ENCODE measurements around the gene IL22RA2. TPM values are rescaled to one million over a fixed set of nuclear protein-coding genes. Genes with fewer than 3 reads are reported as not detected.
"Not testable (repeated sequence)": the region's sequence is repeated elsewhere in the genome, so short reads cannot be mapped to it uniquely, and the experiment has no call there.

Gene IL22RA2
- polyA plus RNA-seq, 1 of the 3 experiments (the other 2 are of a cell fraction): not detected

GRCh38 chr6:137208279-137208678 is 34.8 kb upstream of the IL22RA2 start:
- H3K27ac ChIP-seq (ENCODE audit: low read depth in 2 of 2, low read length in 1 of 2): no peak overlapping the region
- H4K20me1 ChIP-seq (ENCODE audit: insufficient read depth): peaks cover 5% of the 10 kb centered on the region
- no peak overlapping the region for H3K9ac ChIP-seq
- no peak overlapping the region for H3K4me2 ChIP-seq
- peaks cover 4% of the 10 kb centered on the region for H3F3A ChIP-seq (replicated peaks; ENCODE audit: insufficient read depth)
- H3K9me2 ChIP-seq: no peaks in the 10 kb centered on the region
- H3K36me3 ChIP-seq (replicated peaks in 1 of 2; ENCODE audit: control insufficient read depth in 1 of 2, insufficient read depth in 2 of 2, low read length in 1 of 2): peaks cover 14 to 35% of the 10 kb centered on the region in 2 experiments
- H3K9me3 ChIP-seq: no peaks in the 10 kb centered on the region
- 94% methylated on average over 4 of the region's 7 CpGs for WGBS (ENCODE audit: low lambda C conversion rate)
- no peak for DNase-seq
- ChIA-PET POLR2A (no interaction called here), CTCF (interaction anchor here (1.2 kb wide), 1 partner anchor 114 kb away, joined by 3 read pairs; no protein-coding TSS in a partner anchor)
- H2AFZ ChIP-seq (ENCODE audit: low read depth): no peak overlapping the region
- H3K27me3 ChIP-seq (ENCODE audit: insufficient read depth): no peaks in the 10 kb centered on the region
- peaks cover 42% of the 10 kb centered on the region for H3K79me2 ChIP-seq (ENCODE audit: insufficient read depth)
- H3K4me1 ChIP-seq (ENCODE audit: control insufficient read depth in 1 of 2, insufficient read depth in 2 of 2, low read depth in 1 of 2, low read length in 1 of 2): no peaks in the 10 kb centered on the region
- TF ChIP-seq FOSL2 (IDR thresholded peaks at IDR 0.05; ENCODE audit: borderline replicate concordance, low read depth) (no peak), MAX (IDR thresholded peaks at IDR 0.05; ENCODE audit: low read depth) (no peak), NRF1 (IDR thresholded peaks at IDR 0.05; ENCODE audit: low read depth, low read length) (no peak), RFX5 (IDR thresholded peaks at IDR 0.05; ENCODE audit: low read length) (no peak), IRF3 (IDR thresholded peaks at IDR 0.05; ENCODE audit: low read depth, low read length) (no peak), CTCF (IDR thresholded peaks at IDR 0.05) (no peak), RXRA (IDR thresholded peaks at IDR 0.05; ENCODE audit: borderline replicate concordance, low read depth) (no peak), USF1 (IDR thresholded peaks at IDR 0.05; ENCODE audit: borderline replicate concordance, low read depth) (no peak), SMC3 (IDR thresholded peaks at IDR 0.05; ENCODE audit: low read depth, low read length) (no peak), EP300 (IDR thresholded peaks at IDR 0.05; ENCODE audit: borderline replicate concordance in 1 of 2, low read depth in 1 of 2, low read length in 1 of 2) (no peak), MEF2A (IDR thresholded peaks at IDR 0.05; ENCODE audit: borderline replicate concordance, low read depth) (no peak), PBX3 (IDR thresholded peaks at IDR 0.05) (no peak)
- H3K4me3 ChIP-seq (ENCODE audit: low read depth in 2 of 2, low read length in 1 of 2): no peak overlapping the region

- H3K36me3 ChIP-seq (replicated peaks in 1 of 2; ENCODE audit: control insufficient read depth in 1 of 2, insufficient read depth in 2 of 2, low read length in 1 of 2): peaks cover 17 to 43% of the 10 kb centered on the region in 2 experiments
- H3K4me2 ChIP-seq; H3K4me3 ChIP-seq (ENCODE audit: low read depth in 2 of 2, low read length in 1 of 2); DNase-seq; H4K20me1 ChIP-seq (ENCODE audit: insufficient read depth); H3K4me1 ChIP-seq (ENCODE audit: control insufficient read depth in 1 of 2, insufficient read depth in 2 of 2, low read depth in 1 of 2, low read length in 1 of 2); H3F3A ChIP-seq (replicated peaks; ENCODE audit: insufficient read depth); POLR2A ChIA-PET; H3K27ac ChIP-seq (ENCODE audit: low read depth in 2 of 2, low read length in 1 of 2); H3K9me2 ChIP-seq; H3K27me3 ChIP-seq (ENCODE audit: insufficient read depth); H3K9ac ChIP-seq; CTCF ChIA-PET; H3K9me3 ChIP-seq; H2AFZ ChIP-seq (ENCODE audit: low read depth): not testable (repeated sequence)
- 91% methylated on average over 3 of the region's 3 CpGs for WGBS (ENCODE audit: low lambda C conversion rate)
- peaks cover 35% of the 10 kb centered on the region for H3K79me2 ChIP-seq (ENCODE audit: insufficient read depth)
Observed at GRCh38 chr6:137207457-137207856, 34.0 kb upstream of the IL22RA2 start.
